ENCODE measurements around the gene TRIM16.
"Not testable (repeated sequence)": the region's sequence is repeated elsewhere in the genome, so short reads cannot be mapped to it uniquely, and the experiment has no call there.

TRIM16 gene

GRCh38 chr17:15623661-15624209 is 60.4 kb downstream of the TRIM16 start:
- H3K4me3 ChIP-seq, H3K27ac ChIP-seq: not testable (repeated sequence)

- H3K4me3 ChIP-seq, result not testable (repeated sequence)
Measured at GRCh38 chr17:15623255-15623654, 60.9 kb downstream of the TRIM16 start.

GRCh38 chr17:15622124-15622523 is 62.0 kb downstream of the TRIM16 start:
- H3K27ac ChIP-seq, result not testable (repeated sequence)

More at GRCh38 chr17:15623255-15623654, 60.9 kb downstream of the TRIM16 start:
- not testable (repeated sequence) for H3K27ac ChIP-seq

GRCh38 chr17:15619331-15620058 is 64.6 kb downstream of the TRIM16 start, which contains the start of gene FBXW10B:
Gene FBXW10B, minus strand, starts transcription at chr17:15619704. Its CDS starts 192 bp downstream, at chr17:15619512.
- not testable (repeated sequence) for H3K4me3 ChIP-seq, H3K27ac ChIP-seq

More at GRCh38 chr17:15622124-15622523, 62.0 kb downstream of the TRIM16 start:
- not testable (repeated sequence) for H3K4me3 ChIP-seq

- not testable (repeated sequence) for H3K27ac ChIP-seq
Measured at GRCh38 chr17:15616828-15617227, 67.3 kb downstream of the TRIM16 start.

GRCh38 chr17:15615850-15616249 is 68.3 kb downstream of the TRIM16 start:
- H3K27ac ChIP-seq, H3K4me3 ChIP-seq: not testable (repeated sequence)

More at GRCh38 chr17:15616828-15617227, 67.3 kb downstream of the TRIM16 start:
- H3K4me3 ChIP-seq, result not testable (repeated sequence)

- H3K4me3 ChIP-seq, H3K27ac ChIP-seq: not testable (repeated sequence)
Measured at GRCh38 chr17:15613111-15613510, 71.0 kb downstream of the TRIM16 start.

GRCh38 chr17:15592960-15593359 is 91.2 kb downstream of the TRIM16 start:
- not testable (repeated sequence) for H3K27ac ChIP-seq

GRCh38 chr17:15591986-15592385 is 92.1 kb downstream of the TRIM16 start:
- peak overlapping the region in 1 of 21 experiments; percentile 35 for H3K27ac ChIP-seq
- H3K4me3 ChIP-seq, result not testable (repeated sequence)

More at GRCh38 chr17:15592960-15593359, 91.2 kb downstream of the TRIM16 start:
- not testable (repeated sequence) for H3K4me3 ChIP-seq

GRCh38 chr17:15590844-15591243 is 93.3 kb downstream of the TRIM16 start:
- not testable (repeated sequence) for H3K27ac ChIP-seq, H3K4me3 ChIP-seq

- H3K4me3 ChIP-seq, result not testable (repeated sequence)
- peak overlapping the region in 2 of 21 experiments; percentile 64 to 72 for H3K27ac ChIP-seq
Measured at GRCh38 chr17:15589544-15590536, 94.3 kb downstream of the TRIM16 start.

GRCh38 chr17:15588017-15588416 is 96.1 kb downstream of the TRIM16 start:
- H3K27ac ChIP-seq, H3K4me3 ChIP-seq: not testable (repeated sequence)

- not testable (repeated sequence) for H3K27ac ChIP-seq, H3K4me3 ChIP-seq
Measured at GRCh38 chr17:15583313-15583712, 100.8 kb downstream of the TRIM16 start.

- H3K4me3 ChIP-seq, H3K27ac ChIP-seq: not testable (repeated sequence)
Measured at GRCh38 chr17:15581462-15581861, 102.6 kb downstream of the TRIM16 start.

All from skin epidermis (tissue), 12 donors.